Measurements from ENCODE around the gene SORCS1. TPM values are rescaled to one million over a fixed set of nuclear protein-coding genes. Genes with fewer than 3 reads are reported as not detected.

Gene SORCS1
- total RNA-seq, 2 experiments from 2014 or later = not detected

- POLR2A ChIA-PET = no interaction called here
- Histone ChIP-seq H3K27me3 (ENCODE audit: control insufficient read depth in 1 of 2, insufficient read depth in 2 of 2, low read length in 2 of 2) (no peaks in the 10 kb centered on the region), H3K36me3 (ENCODE audit: insufficient read depth, low read length) (no peaks in the 10 kb centered on the region), H3K4me1 (ENCODE audit: insufficient read depth, low read length) (no peaks in the 10 kb centered on the region), H3K27ac (ENCODE audit: low read depth in 1 of 2, low read length in 2 of 2) (no peak overlapping the region), H3K9me3 (ENCODE audit: control insufficient read depth in 1 of 2, insufficient read depth in 1 of 2, low read length in 2 of 2) (peaks cover 0 to 5% of the 10 kb centered on the region in 2 experiments), H3K4me3 (ENCODE audit: low read length) (no peak overlapping the region)
- Mint-ChIP-seq H3K9me3 (peaks cover 13% of the 10 kb centered on the region), H3K4me3 (no peak overlapping the region), H3K27me3 (no peaks in the 10 kb centered on the region), H3K27ac (no peak overlapping the region), H3K4me1 (ENCODE audit: low read depth) (no peaks in the 10 kb centered on the region), H3K36me3 (ENCODE audit: low read depth) (no peaks in the 10 kb centered on the region)
- ATAC-seq (ENCODE audit: poor library complexity) (no peak), DNase-seq (no peak)
- intact Hi-C loops (cut with DNase I, micrococcal nuclease) = no loop called here
- CTCF ChIA-PET = no interaction called here
- TF ChIP-seq, protein P1, sequence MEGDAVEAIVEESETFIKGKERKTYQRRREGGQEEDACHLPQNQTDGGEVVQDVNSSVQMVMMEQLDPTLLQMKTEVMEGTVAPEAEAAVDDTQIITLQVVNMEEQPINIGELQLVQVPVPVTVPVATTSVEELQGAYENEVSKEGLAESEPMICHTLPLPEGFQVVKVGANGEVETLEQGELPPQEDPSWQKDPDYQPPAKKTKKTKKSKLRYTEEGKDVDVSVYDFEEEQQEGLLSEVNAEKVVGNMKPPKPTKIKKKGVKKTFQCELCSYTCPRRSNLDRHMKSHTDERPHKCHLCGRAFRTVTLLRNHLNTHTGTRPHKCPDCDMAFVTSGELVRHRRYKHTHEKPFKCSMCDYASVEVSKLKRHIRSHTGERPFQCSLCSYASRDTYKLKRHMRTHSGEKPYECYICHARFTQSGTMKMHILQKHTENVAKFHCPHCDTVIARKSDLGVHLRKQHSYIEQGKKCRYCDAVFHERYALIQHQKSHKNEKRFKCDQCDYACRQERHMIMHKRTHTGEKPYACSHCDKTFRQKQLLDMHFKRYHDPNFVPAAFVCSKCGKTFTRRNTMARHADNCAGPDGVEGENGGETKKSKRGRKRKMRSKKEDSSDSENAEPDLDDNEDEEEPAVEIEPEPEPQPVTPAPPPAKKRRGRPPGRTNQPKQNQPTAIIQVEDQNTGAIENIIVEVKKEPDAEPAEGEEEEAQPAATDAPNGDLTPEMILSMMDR (IDR thresholded peaks at IDR 0.05) = no peak
Measured at GRCh38 chr10:106973288-106973687, 191.2 kb downstream of the SORCS1 start.

- no peaks in the 10 kb centered on the region for H3K36me3 Mint-ChIP-seq (ENCODE audit: low read depth)
- H3K27ac Mint-ChIP-seq = no peak overlapping the region
- H3K4me3 Mint-ChIP-seq = no peak overlapping the region
- H3K9me3 ChIP-seq (ENCODE audit: control insufficient read depth in 1 of 2, insufficient read depth in 1 of 2, low read length in 2 of 2) = peaks cover 0 to 8% of the 10 kb centered on the region in 2 experiments
- DNase-seq (no peak), ATAC-seq (ENCODE audit: poor library complexity) (no peak)
- CTCF ChIA-PET = no interaction called here
- no peaks in the 10 kb centered on the region for H3K36me3 ChIP-seq (ENCODE audit: insufficient read depth, low read length)
- no peaks in the 10 kb centered on the region for H3K27me3 ChIP-seq (ENCODE audit: control insufficient read depth in 1 of 2, insufficient read depth in 2 of 2, low read length in 2 of 2)
- no peaks in the 10 kb centered on the region for H3K4me1 Mint-ChIP-seq (ENCODE audit: low read depth)
- intact Hi-C loops (cut with DNase I, micrococcal nuclease) = no loop called here
- POLR2A ChIA-PET = no interaction called here
- no peaks in the 10 kb centered on the region for H3K27me3 Mint-ChIP-seq
- TF ChIP-seq, protein P1 (IDR thresholded peaks at IDR 0.05) = no peak
- no peaks in the 10 kb centered on the region for H3K4me1 ChIP-seq (ENCODE audit: insufficient read depth, low read length)
- H3K4me3 ChIP-seq (ENCODE audit: low read length) = no peak overlapping the region
- peaks cover 13% of the 10 kb centered on the region for H3K9me3 Mint-ChIP-seq
- H3K27ac ChIP-seq (ENCODE audit: low read depth in 1 of 2, low read length in 2 of 2) = no peak overlapping the region
Measured at GRCh38 chr10:106972381-106972780, 192.1 kb downstream of the SORCS1 start.

- no peaks in the 10 kb centered on the region for H3K27me3 Mint-ChIP-seq
- Histone ChIP-seq H3K4me1 (ENCODE audit: insufficient read depth, low read length) (no peaks in the 10 kb centered on the region), H3K27me3 (ENCODE audit: control insufficient read depth in 1 of 2, insufficient read depth in 2 of 2, low read length in 2 of 2) (no peaks in the 10 kb centered on the region), H3K27ac (ENCODE audit: low read depth in 1 of 2, low read length in 2 of 2) (no peak overlapping the region), H3K36me3 (ENCODE audit: insufficient read depth, low read length) (no peaks in the 10 kb centered on the region), H3K9me3 (ENCODE audit: control insufficient read depth in 1 of 2, insufficient read depth in 1 of 2, low read length in 2 of 2) (peaks cover 0 to 8% of the 10 kb centered on the region in 2 experiments), H3K4me3 (ENCODE audit: low read length) (no peak overlapping the region)
- intact Hi-C loops (cut with DNase I, micrococcal nuclease) = no loop called here
- H3K27ac Mint-ChIP-seq = no peak overlapping the region
- no peaks in the 10 kb centered on the region for H3K36me3 Mint-ChIP-seq (ENCODE audit: low read depth)
- ChIA-PET POLR2A (no interaction called here), CTCF (no interaction called here)
- TF ChIP-seq, protein P1 (IDR thresholded peaks at IDR 0.05) = no peak
- H3K4me1 Mint-ChIP-seq (ENCODE audit: low read depth) = no peaks in the 10 kb centered on the region
- no peak overlapping the region for H3K4me3 Mint-ChIP-seq
- DNase-seq = no peak
- H3K9me3 Mint-ChIP-seq = peaks cover 13% of the 10 kb centered on the region
- no peak for ATAC-seq (ENCODE audit: poor library complexity)
Measured at GRCh38 chr10:106971411-106971831, 193.1 kb downstream of the SORCS1 start.

All from CD4-positive, alpha-beta T cell (primary cell).